ENCODE measurements around the gene RPS3.

- TF ChIP-seq CTCF (IDR thresholded peaks at IDR 0.05): no peak
- TF ChIP-seq POLR2A (IDR thresholded peaks at IDR 0.05): no peak
Measured at GRCh38 chr11:75369560-75370255, 29.6 kb upstream of the RPS3 start.
